Measurements from ENCODE around the gene DSG2.

DNA sequence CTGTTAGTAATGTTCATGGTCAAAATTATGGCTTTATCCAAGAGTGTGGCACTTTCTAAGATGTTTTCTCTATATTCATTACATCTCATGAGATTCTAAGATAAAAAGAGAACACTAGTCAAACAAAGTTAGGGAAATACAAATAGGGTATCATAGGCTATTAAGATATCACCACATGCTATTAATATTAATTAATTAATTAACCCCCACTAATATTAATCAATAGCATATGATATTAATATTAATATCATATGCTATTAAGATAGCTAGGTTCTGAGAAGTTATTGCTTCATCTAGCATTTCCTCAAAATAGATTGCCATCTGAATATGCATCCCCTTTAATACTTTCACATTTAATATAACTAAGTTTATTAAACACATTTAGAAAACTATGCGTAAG, 28.3 kb upstream of the DSG2 start:
- TF ChIP-seq, protein P1, sequence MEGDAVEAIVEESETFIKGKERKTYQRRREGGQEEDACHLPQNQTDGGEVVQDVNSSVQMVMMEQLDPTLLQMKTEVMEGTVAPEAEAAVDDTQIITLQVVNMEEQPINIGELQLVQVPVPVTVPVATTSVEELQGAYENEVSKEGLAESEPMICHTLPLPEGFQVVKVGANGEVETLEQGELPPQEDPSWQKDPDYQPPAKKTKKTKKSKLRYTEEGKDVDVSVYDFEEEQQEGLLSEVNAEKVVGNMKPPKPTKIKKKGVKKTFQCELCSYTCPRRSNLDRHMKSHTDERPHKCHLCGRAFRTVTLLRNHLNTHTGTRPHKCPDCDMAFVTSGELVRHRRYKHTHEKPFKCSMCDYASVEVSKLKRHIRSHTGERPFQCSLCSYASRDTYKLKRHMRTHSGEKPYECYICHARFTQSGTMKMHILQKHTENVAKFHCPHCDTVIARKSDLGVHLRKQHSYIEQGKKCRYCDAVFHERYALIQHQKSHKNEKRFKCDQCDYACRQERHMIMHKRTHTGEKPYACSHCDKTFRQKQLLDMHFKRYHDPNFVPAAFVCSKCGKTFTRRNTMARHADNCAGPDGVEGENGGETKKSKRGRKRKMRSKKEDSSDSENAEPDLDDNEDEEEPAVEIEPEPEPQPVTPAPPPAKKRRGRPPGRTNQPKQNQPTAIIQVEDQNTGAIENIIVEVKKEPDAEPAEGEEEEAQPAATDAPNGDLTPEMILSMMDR (IDR thresholded peaks at IDR 0.05): no peak
- TF ChIP-seq POLR2A (IDR thresholded peaks at IDR 0.05) (no peak), EP300 (IDR thresholded peaks at IDR 0.05) (no peak)

Data from tibial nerve (tissue), 4 donors.